ENCODE results near the gene WDR19.
"Not testable (repeated sequence)": the region's sequence is repeated elsewhere in the genome, so short reads cannot be mapped to it uniquely, and the experiment has no call there.

Gene WDR19

DNA sequence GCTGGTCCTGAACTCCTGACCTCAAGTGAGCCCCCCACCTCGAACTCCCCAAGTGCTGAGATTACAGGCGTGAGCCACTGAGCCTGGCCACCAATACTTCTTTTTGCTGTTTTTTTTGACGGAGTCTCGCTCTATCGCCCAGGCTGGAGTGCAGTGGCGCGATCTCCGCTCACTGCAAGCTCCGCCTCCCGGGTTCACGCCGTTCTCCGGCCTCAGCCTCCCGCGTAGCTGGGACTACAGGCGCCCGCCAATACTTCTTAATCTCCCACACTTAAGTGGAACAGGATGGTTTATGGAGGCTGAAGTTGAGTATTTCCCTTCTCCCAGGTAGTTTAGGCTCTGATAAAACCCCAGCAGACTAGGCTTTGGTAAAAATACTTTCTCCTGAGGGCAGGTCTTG, 1.7 kb upstream of the WDR19 start:
- H3K27me3 ChIP-seq (ENCODE audit: control insufficient read depth, insufficient read depth, low read length); H3K4me1 ChIP-seq (ENCODE audit: control insufficient read depth, insufficient read depth, low read length); H3K36me3 ChIP-seq (ENCODE audit: control insufficient read depth, insufficient read depth, low read length); H3K9ac ChIP-seq (ENCODE audit: low read length); H3K27ac ChIP-seq (ENCODE audit: low read depth, low read length); H3K4me3 ChIP-seq (ENCODE audit: low read length): not testable (repeated sequence)

DNA sequence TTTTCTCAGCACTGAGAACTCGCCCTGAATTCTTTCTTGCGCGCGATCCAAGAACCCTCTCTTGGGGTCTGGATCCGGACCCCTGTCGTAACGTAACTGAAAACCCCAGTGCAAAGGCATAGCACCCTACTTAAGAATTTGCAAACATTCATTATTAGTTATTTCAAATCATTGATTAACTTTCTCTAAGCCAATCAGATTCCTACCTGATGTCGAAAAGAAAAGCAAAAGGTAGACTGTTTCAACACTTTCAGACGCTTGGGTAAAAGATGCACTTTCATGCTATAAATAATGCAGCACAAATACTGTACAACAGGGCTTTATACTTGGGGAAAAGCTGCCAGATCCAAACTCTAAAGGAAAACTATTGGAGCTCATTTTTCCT, 817 bp upstream of the WDR19 start:
- H3K36me3 ChIP-seq (ENCODE audit: control insufficient read depth, insufficient read depth, low read length) = no peaks in the 10 kb centered on the region
- no peak overlapping the region for H3K27ac ChIP-seq (ENCODE audit: low read depth, low read length)
- H3K9ac ChIP-seq (ENCODE audit: low read length) = no peak overlapping the region
- H3K4me1 ChIP-seq (ENCODE audit: control insufficient read depth, insufficient read depth, low read length) = no peaks in the 10 kb centered on the region
- peak overlapping the region; percentile 54 for H3K4me3 ChIP-seq (ENCODE audit: low read length)
- H3K27me3 ChIP-seq (ENCODE audit: control insufficient read depth, insufficient read depth, low read length) = no peaks in the 10 kb centered on the region

DNA sequence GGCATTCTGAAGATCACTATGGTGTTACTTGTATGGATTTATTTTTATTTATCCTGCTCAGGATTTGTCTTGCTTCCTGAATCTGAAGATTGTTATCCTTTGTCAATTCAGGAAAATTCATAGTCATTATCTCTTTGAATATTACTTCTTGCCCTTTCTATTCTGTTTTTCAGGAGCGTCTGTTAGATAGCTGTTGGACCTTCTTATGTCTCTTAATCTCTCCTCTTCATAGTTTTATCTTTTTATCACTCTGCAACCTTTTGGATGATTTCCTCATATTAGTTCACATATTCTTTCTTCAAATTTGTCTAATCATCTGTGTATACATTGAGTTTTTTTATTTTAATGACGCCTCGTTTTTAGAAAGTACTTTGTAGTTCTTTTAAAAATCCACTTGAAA, 19.6 kb downstream of the WDR19 start:
- no peaks in the 10 kb centered on the region for H3K4me1 ChIP-seq (ENCODE audit: control insufficient read depth, insufficient read depth, low read length)
- no peak overlapping the region for H3K4me3 ChIP-seq (ENCODE audit: low read length)
- H3K27me3 ChIP-seq (ENCODE audit: control insufficient read depth, insufficient read depth, low read length) = no peaks in the 10 kb centered on the region
- no peak overlapping the region for H3K9ac ChIP-seq (ENCODE audit: low read length)
- H3K27ac ChIP-seq (ENCODE audit: low read depth, low read length) = no peak overlapping the region
- H3K36me3 ChIP-seq (ENCODE audit: control insufficient read depth, insufficient read depth, low read length) = peaks cover 4% of the 10 kb centered on the region

DNA sequence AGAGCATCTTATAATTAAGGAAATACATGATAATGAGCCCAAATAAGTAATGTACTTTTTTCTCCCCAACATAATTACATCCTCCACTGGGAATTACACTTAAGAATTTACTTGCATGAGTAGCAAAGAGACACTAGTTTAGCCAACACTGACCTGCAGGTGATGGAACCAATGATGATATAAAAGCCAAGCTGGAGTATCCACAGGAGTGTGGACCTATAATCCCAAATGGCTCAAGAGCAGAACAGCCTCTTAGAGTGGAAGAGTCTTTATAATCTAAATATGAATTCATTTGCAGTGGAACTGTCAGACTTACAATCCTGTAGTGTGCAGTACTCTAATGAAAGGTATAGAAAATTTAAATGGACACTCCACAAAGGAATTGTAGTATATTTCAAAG, 22.2 kb downstream of the WDR19 start:
- Histone ChIP-seq H3K27me3 (ENCODE audit: control insufficient read depth, insufficient read depth, low read length) (no peaks in the 10 kb centered on the region), H3K36me3 (ENCODE audit: control insufficient read depth, insufficient read depth, low read length) (peaks cover 4% of the 10 kb centered on the region), H3K27ac (ENCODE audit: low read depth, low read length) (no peak overlapping the region), H3K4me3 (ENCODE audit: low read length) (no peak overlapping the region), H3K9ac (ENCODE audit: low read length) (no peak overlapping the region), H3K4me1 (ENCODE audit: control insufficient read depth, insufficient read depth, low read length) (no peaks in the 10 kb centered on the region)

DNA sequence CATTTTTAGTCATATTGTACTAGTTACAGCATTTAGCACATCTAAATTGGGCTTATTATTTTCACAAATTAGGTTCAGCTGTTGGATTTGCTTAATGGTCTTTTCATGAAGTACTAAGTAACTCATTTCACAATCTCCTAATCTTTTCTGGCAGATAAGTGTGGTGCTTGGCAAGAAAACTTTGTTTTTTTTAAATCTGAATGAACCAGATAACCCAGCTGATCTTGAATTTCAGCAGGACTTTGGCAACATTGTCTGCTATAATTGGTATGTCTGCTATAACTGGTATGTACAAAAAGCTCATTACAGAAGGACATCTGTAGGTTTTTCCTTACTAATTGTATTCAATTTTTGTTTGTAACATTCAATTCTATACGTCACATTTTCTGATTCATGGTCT, 22.7 kb downstream of the WDR19 start:
- peaks cover 4% of the 10 kb centered on the region for H3K36me3 ChIP-seq (ENCODE audit: control insufficient read depth, insufficient read depth, low read length)
- no peaks in the 10 kb centered on the region for H3K4me1 ChIP-seq (ENCODE audit: control insufficient read depth, insufficient read depth, low read length)

DNA sequence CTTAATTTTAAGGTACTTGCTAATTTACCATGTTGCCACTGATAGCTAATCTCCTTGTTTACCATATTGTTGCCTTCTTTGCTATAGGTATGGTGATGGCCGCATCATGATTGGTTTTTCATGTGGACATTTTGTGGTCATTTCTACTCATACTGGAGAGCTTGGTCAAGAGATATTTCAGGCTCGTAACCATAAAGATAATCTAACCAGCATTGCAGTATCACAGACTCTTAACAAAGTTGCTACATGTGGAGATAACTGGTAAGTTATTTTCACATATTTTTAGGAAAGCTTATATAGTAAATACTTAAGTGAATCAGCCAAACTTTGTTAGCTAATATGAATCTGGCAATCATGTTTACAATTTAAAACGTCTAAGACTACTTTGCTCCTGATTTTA, 23.1 kb downstream of the WDR19 start:
- H3K27me3 ChIP-seq (ENCODE audit: control insufficient read depth, insufficient read depth, low read length) = no peaks in the 10 kb centered on the region
- H3K4me1 ChIP-seq (ENCODE audit: control insufficient read depth, insufficient read depth, low read length) = no peaks in the 10 kb centered on the region
- H3K36me3 ChIP-seq (ENCODE audit: control insufficient read depth, insufficient read depth, low read length) = peaks cover 4% of the 10 kb centered on the region
- H3K4me3 ChIP-seq (ENCODE audit: low read length) = no peak overlapping the region
- no peak overlapping the region for H3K27ac ChIP-seq (ENCODE audit: low read depth, low read length)
- no peak overlapping the region for H3K9ac ChIP-seq (ENCODE audit: low read length)

More for the DNA sequence above, 22.7 kb downstream of the WDR19 start:
- Histone ChIP-seq H3K27me3 (ENCODE audit: control insufficient read depth, insufficient read depth, low read length) (no peaks in the 10 kb centered on the region), H3K4me3 (ENCODE audit: low read length) (no peak overlapping the region), H3K27ac (ENCODE audit: low read depth, low read length) (no peak overlapping the region), H3K9ac (ENCODE audit: low read length) (no peak overlapping the region)

DNA sequence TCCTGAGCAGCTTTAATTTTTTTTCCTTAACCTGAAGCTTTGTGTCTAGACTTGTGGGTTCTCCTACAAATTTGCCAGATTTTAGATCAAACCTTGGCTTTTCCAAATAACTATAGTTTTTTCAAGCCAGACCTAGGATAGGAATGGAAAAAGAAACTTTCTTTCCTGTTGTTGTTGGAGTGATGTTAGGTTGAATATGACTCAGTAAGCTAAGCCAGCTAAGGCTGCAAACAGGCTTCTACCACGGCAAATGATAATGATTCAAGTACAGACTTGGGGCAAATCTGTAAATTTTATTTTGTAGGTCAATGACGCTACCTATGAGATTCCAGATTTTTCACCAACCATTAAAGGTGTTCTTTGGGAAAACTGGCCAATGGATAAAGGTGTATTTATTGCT, 45.6 kb downstream of the WDR19 start:
- peaks cover 5% of the 10 kb centered on the region for H3K36me3 ChIP-seq (ENCODE audit: control insufficient read depth, insufficient read depth, low read length)
- H3K27ac ChIP-seq (ENCODE audit: low read depth, low read length) = no peak overlapping the region

DNA sequence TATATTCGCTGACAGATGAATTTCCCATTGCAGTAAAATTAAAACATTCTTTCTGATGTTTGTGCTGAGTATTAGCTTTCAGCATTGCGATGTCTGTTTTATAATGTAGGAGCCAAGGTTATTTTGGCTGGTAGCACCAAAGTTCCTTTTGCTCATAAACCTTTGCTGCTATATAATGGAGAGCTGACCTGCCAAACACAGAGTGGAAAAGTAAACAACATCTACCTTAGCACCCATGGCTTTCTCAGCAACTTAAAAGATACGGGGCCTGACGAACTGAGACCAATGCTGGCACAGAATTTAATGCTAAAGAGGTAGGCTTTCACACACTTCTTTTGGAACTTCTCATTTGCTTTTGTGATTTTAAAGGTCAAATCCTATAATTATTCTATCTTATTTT, 46.0 kb downstream of the WDR19 start:
- no peaks in the 10 kb centered on the region for H3K4me1 ChIP-seq (ENCODE audit: control insufficient read depth, insufficient read depth, low read length)

More for the DNA sequence above, 45.6 kb downstream of the WDR19 start:
- Histone ChIP-seq H3K4me3 (ENCODE audit: low read length) (no peak overlapping the region), H3K27me3 (ENCODE audit: control insufficient read depth, insufficient read depth, low read length) (no peaks in the 10 kb centered on the region), H3K4me1 (ENCODE audit: control insufficient read depth, insufficient read depth, low read length) (no peaks in the 10 kb centered on the region), H3K9ac (ENCODE audit: low read length) (no peak overlapping the region)

DNA sequence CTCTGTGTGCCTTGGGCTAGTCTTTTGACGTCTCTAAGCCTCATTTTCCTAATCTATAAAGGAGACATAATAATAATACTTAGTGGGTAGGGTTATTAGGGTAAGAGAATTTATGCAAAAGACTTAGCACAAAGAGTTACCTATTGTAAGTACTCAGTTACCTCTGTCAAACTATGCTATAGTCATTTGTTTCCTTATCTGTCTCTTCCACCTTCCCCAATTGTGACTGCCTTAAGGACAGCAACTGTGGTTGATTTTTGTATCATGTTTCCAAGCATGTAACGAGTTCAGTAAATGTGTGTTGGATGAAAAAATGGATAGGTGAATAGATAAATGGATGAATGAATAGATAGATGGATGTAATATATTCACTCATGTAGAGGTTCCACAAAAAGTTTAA, 48.1 kb downstream of the WDR19 start:
- Histone ChIP-seq H3K36me3 (ENCODE audit: control insufficient read depth, insufficient read depth, low read length) (peaks cover 8% of the 10 kb centered on the region), H3K27me3 (ENCODE audit: control insufficient read depth, insufficient read depth, low read length) (no peaks in the 10 kb centered on the region), H3K9ac (ENCODE audit: low read length) (no peak overlapping the region), H3K27ac (ENCODE audit: low read depth, low read length) (no peak overlapping the region), H3K4me1 (ENCODE audit: control insufficient read depth, insufficient read depth, low read length) (no peaks in the 10 kb centered on the region), H3K4me3 (ENCODE audit: low read length) (no peak overlapping the region)

More for the DNA sequence above, 46.0 kb downstream of the WDR19 start:
- Histone ChIP-seq H3K36me3 (ENCODE audit: control insufficient read depth, insufficient read depth, low read length) (peaks cover 8% of the 10 kb centered on the region), H3K4me3 (ENCODE audit: low read length) (no peak overlapping the region), H3K27me3 (ENCODE audit: control insufficient read depth, insufficient read depth, low read length) (no peaks in the 10 kb centered on the region), H3K27ac (ENCODE audit: low read depth, low read length) (no peak overlapping the region), H3K9ac (ENCODE audit: low read length) (no peak overlapping the region)

DNA sequence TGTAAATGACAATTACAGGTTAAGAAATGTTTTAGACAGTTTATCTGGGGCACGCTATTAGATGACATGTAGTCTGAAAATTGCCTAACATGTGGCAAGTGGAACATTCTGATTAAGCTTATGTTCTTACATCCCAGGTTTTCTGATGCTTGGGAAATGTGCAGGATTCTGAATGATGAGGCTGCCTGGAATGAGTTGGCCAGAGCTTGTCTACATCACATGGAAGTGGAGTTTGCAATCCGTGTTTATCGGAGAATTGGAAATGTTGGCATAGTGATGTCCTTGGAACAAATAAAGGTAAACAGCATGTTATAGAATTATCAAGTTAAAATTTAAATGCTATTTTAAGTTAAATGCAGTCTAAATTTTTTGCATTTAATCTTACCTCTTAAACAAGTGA, 49.3 kb downstream of the WDR19 start:
- no peaks in the 10 kb centered on the region for H3K4me1 ChIP-seq (ENCODE audit: control insufficient read depth, insufficient read depth, low read length)
- no peaks in the 10 kb centered on the region for H3K27me3 ChIP-seq (ENCODE audit: control insufficient read depth, insufficient read depth, low read length)
- H3K27ac ChIP-seq (ENCODE audit: low read depth, low read length) = no peak overlapping the region
- no peak overlapping the region for H3K9ac ChIP-seq (ENCODE audit: low read length)
- no peak overlapping the region for H3K4me3 ChIP-seq (ENCODE audit: low read length)
- H3K36me3 ChIP-seq (ENCODE audit: control insufficient read depth, insufficient read depth, low read length) = peaks cover 8% of the 10 kb centered on the region

DNA sequence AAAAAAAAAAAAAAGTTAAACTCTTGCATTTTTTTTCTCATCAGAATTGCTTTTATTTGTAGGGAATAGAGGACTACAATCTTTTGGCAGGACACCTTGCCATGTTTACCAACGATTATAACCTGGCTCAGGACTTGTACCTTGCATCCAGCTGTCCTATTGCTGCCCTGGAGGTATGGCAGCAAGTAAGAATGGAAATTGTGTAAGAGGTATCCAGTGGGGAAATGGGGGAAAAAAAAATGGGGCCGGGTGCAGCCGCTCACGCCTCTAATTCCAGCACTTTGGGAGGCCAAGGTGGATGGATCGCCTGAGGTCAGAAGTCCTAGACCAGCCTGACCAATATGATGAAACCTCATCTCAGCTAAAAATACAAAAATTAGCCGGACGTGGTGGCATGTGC, 49.8 kb downstream of the WDR19 start:
- Histone ChIP-seq H3K36me3 (ENCODE audit: control insufficient read depth, insufficient read depth, low read length) (peaks cover 8% of the 10 kb centered on the region), H3K27me3 (ENCODE audit: control insufficient read depth, insufficient read depth, low read length) (no peaks in the 10 kb centered on the region), H3K4me3 (ENCODE audit: low read length) (no peak overlapping the region), H3K9ac (ENCODE audit: low read length) (no peak overlapping the region), H3K27ac (ENCODE audit: low read depth, low read length) (no peak overlapping the region), H3K4me1 (ENCODE audit: control insufficient read depth, insufficient read depth, low read length) (no peaks in the 10 kb centered on the region)

DNA sequence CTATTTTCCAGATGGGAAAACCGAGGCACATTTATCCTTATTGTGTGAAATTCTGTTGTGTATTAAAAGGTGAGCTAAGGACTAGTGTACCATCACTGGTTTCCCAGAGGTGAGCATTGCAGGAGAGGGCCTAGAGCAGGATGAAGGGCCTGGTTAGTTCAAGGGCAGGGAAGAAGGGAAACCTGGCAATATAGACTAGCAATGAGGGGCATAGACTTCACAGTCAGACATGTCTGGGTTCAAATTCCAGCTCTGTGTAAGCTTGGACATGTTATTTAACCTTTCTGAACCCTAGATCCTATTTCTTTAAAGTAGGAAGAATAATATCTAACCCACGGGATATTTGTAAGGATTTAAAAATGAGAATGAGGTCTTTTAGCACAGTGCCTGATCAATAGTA, 50.8 kb downstream of the WDR19 start:
- Histone ChIP-seq H3K9ac (ENCODE audit: low read length) (no peak overlapping the region), H3K27me3 (ENCODE audit: control insufficient read depth, insufficient read depth, low read length) (no peaks in the 10 kb centered on the region), H3K4me1 (ENCODE audit: control insufficient read depth, insufficient read depth, low read length) (no peaks in the 10 kb centered on the region), H3K27ac (ENCODE audit: low read depth, low read length) (no peak overlapping the region), H3K36me3 (ENCODE audit: control insufficient read depth, insufficient read depth, low read length) (peaks cover 8% of the 10 kb centered on the region), H3K4me3 (ENCODE audit: low read length) (no peak overlapping the region)

DNA sequence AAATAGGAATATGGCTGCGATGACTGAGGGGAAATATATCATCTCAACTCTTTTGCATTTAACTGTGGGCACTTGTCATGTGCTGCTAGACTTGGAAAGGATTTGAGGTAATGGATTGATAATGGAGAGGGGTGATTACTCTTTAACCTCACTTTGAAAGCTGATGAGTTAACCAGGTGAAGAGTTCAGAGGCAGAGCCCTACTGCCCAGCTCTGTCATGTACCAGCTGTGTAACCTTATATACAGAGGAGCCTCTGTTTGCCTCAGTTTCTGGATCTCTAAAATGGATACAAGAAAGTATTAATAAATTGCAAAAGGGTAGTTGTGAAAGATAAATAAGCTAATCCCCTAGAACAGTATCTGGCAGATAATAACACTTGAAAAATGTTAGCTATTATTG, 51.5 kb downstream of the WDR19 start:
- no peak overlapping the region for H3K9ac ChIP-seq (ENCODE audit: low read length)
- no peak overlapping the region for H3K27ac ChIP-seq (ENCODE audit: low read depth, low read length)
- H3K27me3 ChIP-seq (ENCODE audit: control insufficient read depth, insufficient read depth, low read length) = no peaks in the 10 kb centered on the region
- H3K4me3 ChIP-seq (ENCODE audit: low read length) = no peak overlapping the region
- H3K36me3 ChIP-seq (ENCODE audit: control insufficient read depth, insufficient read depth, low read length) = peaks cover 8% of the 10 kb centered on the region
- no peaks in the 10 kb centered on the region for H3K4me1 ChIP-seq (ENCODE audit: control insufficient read depth, insufficient read depth, low read length)

DNA sequence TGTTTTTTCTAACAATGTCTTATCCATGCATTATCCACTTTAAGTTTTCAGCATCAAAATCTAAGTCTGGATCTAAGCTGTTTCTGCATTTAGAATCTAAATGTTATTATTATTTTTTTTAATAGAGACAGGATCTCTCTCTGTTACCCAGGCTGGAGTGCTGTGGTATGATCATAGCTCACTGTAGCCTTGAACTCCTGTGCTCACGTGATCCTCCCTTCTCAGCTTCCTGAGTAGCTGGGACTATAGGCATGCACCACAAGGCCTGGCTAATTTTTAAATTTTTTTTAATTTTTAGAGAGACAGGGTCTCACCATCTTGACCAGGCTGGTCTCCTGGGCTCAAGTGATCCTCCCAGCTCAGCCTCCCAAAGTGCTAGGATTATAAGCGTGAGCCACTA, 52.7 kb downstream of the WDR19 start:
- Histone ChIP-seq H3K4me3 (ENCODE audit: low read length) (no peak overlapping the region), H3K9ac (ENCODE audit: low read length) (no peak overlapping the region), H3K36me3 (ENCODE audit: control insufficient read depth, insufficient read depth, low read length) (peaks cover 5% of the 10 kb centered on the region), H3K4me1 (ENCODE audit: control insufficient read depth, insufficient read depth, low read length) (no peaks in the 10 kb centered on the region), H3K27ac (ENCODE audit: low read depth, low read length) (no peak overlapping the region), H3K27me3 (ENCODE audit: control insufficient read depth, insufficient read depth, low read length) (no peaks in the 10 kb centered on the region)
